ENCODE results near the gene C11orf24.

DNA sequence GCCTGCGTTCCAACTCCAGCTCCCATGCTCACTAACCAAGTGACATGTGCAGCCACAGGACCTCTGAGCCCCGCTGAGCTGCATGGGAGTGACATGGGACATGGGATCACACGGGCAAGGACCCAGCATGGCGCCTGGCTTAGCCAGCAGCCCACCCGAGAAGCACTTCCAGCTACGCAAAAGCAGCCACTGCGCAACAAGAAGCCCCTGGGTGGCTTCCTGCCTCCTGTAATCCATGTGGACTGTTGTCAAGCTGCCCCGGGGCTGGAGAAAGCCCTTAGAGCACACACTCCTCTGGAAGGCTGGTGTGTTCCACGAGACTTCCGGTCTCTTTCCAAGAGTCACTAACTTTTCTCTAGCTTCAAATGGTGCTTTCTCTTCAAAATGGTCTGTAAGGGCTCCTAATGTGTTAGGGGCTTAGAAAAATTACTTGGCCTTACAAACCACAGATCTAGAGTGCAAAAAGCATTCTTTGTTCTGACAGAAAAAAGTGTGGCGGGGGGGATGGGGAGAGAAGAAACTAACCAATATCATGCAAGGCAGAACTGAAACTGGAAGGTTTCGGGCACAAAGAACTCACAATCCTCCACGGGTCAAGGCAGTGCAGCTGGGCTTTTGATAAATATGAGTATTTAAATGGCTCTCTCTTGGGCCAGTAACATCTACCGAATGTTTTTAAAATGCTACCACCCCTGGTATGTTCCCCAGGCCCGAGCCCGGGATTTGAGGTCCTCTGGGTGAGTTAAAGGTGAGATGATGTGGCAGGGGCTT, 5.5 kb downstream of the C11orf24 start:
- TF ChIP-seq, protein P1, sequence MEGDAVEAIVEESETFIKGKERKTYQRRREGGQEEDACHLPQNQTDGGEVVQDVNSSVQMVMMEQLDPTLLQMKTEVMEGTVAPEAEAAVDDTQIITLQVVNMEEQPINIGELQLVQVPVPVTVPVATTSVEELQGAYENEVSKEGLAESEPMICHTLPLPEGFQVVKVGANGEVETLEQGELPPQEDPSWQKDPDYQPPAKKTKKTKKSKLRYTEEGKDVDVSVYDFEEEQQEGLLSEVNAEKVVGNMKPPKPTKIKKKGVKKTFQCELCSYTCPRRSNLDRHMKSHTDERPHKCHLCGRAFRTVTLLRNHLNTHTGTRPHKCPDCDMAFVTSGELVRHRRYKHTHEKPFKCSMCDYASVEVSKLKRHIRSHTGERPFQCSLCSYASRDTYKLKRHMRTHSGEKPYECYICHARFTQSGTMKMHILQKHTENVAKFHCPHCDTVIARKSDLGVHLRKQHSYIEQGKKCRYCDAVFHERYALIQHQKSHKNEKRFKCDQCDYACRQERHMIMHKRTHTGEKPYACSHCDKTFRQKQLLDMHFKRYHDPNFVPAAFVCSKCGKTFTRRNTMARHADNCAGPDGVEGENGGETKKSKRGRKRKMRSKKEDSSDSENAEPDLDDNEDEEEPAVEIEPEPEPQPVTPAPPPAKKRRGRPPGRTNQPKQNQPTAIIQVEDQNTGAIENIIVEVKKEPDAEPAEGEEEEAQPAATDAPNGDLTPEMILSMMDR (conservative IDR thresholded peaks at IDR 0.05; ENCODE audit: low read length), result no peak
- TF ChIP-seq EZH2phosphoT487 (IDR thresholded peaks at IDR 0.05; ENCODE audit: borderline replicate concordance), result no peak

Measured in Loucy (cell line).